Amniotic stem cell (primary cell): ENCODE data around the gene KLK13.

ENCODE experiments used
- DNase-seq: peaks from one replicate; lab custom pipeline; 2025; lab: John Stamatoyannopoulos, UW

The KLK13 gene

DNA sequence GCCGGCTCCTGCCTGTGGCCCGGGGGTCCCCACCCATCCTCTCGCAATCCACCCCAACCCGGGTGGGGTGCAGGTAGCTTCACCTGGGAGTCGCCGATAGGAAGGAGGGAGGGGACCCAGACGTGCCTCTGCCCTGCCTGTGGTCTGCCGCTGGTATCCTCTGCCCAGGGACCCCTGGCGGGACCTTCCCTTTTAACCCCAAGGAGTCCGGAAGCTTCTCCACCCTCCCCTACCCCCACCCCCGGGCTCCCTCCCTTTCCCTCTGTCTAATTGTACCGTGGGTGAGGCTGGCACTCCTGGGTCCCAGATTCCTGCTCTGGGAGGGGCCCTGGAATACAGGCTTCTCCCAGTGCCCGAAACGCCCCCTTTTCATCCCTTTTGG is 45.4 kb downstream of the KLK13 start, which contains the start of gene KLK10:
Gene KLK10 (minus strand): TSS at position 166 of the 382 bp plus-strand sequence. CDS start 579 bp downstream, outside the sequence.
- DNase-seq, result no peak

DNA sequence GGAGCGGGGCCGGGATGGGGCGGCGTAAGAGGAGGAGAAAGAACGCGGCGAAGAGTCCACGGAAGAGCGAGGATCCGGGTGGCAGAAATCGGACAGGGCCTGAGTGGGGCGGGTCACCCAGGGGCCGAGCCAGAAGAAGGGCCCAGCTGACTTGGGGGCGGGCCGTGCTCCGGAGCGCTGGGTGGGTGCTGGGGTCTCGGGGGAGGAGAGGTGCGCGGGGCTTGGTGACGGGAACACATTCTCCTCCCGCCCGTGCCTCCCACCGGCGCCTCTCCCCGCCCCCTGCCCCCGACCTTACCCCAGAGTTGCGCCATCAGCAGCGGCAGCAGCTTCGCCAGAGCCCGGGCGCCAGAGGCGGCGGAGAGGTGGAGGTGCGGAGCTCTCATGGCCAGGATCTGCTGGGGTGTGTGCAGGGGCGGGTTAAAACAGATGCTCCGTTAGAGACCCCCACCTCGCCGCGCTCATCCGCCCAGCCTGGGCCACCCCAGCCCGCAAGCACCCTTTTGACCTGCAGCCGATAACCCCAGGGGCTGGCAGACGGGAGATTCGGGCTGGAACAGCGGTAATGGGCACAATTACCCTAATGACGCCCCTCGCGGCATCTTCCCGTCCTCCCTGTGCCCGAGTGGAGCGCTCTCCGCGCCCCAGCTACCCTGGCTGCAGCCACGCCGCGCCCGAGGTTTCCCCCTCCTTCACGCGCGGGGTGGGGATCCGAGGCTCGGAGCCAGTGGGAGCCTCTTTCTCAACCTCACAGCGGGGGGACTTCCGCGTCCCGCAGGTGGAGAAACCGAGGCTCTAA is 45.9 kb downstream of the KLK13 start:
- no peak for DNase-seq

DNA sequence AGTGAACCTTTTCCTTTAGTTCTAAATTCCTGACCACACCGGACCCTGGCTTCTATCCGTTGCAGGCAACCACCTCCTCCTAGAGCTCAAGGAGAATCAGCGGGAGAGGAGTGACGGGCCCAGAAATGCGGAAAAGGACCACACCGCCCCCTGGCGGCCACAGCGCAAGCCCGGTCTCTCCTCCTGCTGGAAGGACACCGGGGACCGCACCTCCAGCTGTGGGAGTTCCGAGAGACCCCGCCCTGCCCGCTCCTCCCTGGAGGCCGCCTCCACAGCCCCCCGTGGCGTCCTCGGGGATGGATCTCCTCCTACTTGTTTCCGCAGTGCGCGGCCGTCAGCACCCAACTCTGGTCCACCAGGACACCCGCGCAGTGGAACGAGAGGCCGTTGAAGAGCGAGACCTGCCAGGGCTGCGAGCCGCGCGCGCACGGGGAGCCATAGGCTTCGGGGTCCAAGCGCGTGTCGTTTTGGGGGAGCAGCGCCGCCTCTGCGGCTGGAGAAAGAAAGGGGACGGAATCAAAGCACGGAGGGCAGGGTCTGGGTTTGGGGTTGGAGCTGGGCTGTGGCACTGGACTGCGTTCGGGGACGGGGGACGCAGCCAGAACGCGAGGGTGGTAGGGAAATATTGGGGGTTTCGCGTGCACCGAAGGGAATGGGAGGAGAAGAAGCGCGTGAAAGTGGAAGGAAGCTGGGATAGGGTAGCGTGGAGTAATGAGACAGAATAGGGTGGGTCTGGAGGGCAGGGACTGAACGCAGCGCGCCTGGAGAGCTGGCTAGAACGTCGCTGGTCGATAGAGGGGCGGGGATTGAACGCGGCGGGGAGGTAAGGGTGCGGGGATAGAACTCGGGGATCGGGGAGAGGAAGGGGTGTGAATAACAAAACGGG is 47.9 kb downstream of the KLK13 start:
- DNase-seq, result no peak

- DNase-seq, result no peak
These were observed 49.1 kb downstream of the KLK13 start for GRCh38 chr19:51015691-51016267.

DNA sequence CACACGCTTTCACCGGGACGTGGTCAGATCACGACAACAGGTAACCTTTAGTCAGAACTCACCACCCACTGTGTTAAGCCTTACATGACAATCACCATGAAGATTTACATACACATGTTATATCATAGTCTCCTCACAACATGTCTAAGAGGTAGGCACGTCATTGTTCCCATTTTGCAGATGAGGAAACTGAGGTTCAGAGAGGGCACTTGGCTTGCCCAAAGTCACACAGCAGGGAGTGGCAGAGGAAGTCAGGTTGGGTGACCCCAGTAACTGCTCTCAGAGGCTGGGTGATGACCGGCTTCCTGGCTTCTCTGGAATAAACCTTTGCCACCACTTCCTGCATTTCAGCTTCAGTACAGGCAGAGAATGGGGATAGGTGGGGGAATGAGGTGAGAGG is 50.6 kb downstream of the KLK13 start:
- no peak for DNase-seq

- DNase-seq, result no peak
These were observed 52.2 kb downstream of the KLK13 start for GRCh38 chr19:51012661-51013190.

- no peak for DNase-seq
These were observed 54.7 kb downstream of the KLK13 start for GRCh38 chr19:51010066-51010795.

DNA sequence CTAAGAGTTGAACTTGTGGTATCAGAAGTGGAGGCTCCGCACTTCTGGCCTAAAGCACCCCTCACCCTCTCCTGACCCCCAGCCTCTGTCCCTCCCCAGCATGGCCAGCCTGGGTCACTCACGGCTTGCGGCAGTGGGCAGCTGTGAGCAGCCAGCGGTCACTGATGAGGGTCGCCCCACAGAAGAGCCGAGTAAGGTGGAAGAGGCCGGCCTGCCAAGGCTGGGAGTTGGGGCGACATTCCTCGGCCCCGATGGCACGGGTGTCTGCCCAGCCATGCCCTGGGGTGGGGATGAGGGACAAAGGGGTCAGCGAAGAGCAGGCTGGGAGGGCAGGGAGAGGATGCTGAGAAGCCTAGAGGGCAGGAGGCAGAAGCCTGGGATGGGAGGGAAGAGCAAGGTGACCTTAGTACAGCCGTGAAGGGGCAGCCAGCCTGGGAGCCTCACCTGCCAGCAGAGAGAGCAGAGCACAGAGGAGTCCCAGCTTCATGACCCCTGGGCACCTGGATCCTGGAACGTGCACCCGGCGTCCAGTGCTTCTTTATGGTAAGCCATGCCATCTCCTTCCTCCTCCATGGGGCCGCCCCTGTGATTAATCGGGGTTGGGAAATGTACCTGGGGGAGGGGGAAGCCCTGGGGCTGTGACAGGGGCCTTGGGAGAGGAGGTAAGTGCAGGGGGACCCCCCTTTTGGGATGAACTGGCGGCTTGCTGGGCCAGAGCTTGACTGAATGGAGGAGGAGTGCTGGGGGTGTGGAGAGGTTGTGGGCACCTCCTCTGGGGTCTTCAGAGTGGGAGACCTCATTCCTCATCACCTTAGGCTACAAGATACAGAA is 55.6 kb downstream of the KLK13 start:
- DNase-seq, result no peak

DNA sequence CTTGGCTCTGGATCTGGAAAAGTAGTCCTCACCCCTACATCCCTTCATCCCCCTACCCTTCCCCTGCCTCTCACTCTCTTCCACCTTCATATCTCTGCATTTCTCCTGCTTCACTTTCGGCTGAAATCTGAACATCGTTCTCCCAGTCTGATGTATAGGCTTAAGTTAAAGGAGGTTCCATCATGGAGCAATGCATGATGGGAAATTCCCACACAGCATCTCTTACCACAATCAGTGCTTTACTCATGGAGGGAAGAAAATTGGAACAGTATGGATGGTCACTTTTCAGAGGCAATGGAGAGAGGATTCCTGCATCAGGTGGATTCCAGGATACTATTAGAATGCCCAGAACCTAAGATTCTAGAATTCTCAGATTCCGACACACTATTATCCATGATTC is 57.4 kb downstream of the KLK13 start:
- no peak for DNase-seq

DNA sequence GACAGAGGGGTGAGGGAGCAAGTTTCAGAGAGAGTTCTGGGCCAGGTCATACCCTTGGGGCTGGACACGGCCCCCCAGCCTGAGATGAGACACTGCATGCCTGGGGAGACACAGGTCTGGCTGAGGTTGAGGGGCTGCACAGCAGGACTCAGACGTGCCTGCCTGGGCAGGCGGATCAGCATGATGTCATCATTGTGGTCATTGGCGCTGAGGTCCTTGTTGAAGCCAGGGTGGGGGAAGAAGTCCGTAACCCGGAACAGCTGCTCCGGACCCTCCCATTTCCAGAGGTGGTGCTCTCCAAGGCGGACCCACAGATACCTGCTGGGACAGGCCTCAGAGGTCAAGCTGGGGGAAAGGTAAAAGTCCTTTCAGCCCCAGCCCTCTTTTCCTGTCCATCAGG is 58.5 kb downstream of the KLK13 start:
- no peak for DNase-seq
